Lower lobe of right lung (tissue), 2 donors: ENCODE data around the gene CASKIN1. TPM values are rescaled to one million over a fixed set of nuclear protein-coding genes. Genes with fewer than 3 reads are reported as not detected.

ENCODE experiments used
- ATAC-seq, 2 donors: fragments of 200-7000 bp; cut with Tn5 transposase; one replicate each; pipeline ENCODE4 v1.9.1; 2020 to 2022; ENCODE audit warnings: mild to moderate bottlenecking in 2 of 2, moderate library complexity in 2 of 2
- DNase-seq: peaks from one replicate; pipeline ENCODE4 v3.0.0-alpha.2; 2020
- H3K27ac ChIP-seq: fragments of 200-600 bp; one replicate; pipeline ENCODE4 v1.8.0; 2022
- H3K27me3 ChIP-seq: fragments of 200-600 bp; one replicate; pipeline ENCODE4 v1.8.0; 2022; ENCODE audit warnings: low read depth
- H3K36me3 ChIP-seq: fragments of 200-600 bp; one replicate; pipeline ENCODE4 v1.8.0; 2022; ENCODE audit warnings: mild to moderate bottlenecking
- H3K4me1 ChIP-seq: fragments of 200-600 bp; one replicate; pipeline ENCODE4 v1.8.0; 2022
- H3K4me3 ChIP-seq: fragments of 200-600 bp; one replicate; pipeline ENCODE4 v1.8.0; 2022; ENCODE audit warnings: mild to moderate bottlenecking
- H3K9me3 ChIP-seq: fragments of 200-600 bp; one replicate; pipeline ENCODE4 v1.8.0; 2022
- CTCF ChIP-seq: fragments of 200-600 bp; IDR thresholded peaks from one replicate; pipeline ENCODE4 v1.8.0; 2022; ENCODE audit warnings: antibody characterized with exemption, mild to moderate bottlenecking
- intact Hi-C: fragments of 100-400 bp; cut with DNase I; formaldehyde crosslinking; loops from one replicate; pipeline ENCODE4 v1.11.0; 2022
- total RNA-seq: library from RNA; stranded (reverse); fragmentation: NEBNext Ultra II Directional; extraction: Animal tissue kit (Norgen Biotek cat#: 25700); gene quantifications from one replicate; pipeline ENCODE4 v1.2.1, GENCODE V29; 2021
- donor health status: DM: no; HTN: yes; CAD: no; lungs with severe emphysema.

The CASKIN1 gene
- total RNA-seq, 1 donor from 2014 or later: 0.09 TPM

GRCh38 chr16:2186505-2186904 lies 9.9 kb downstream of the CASKIN1 start:
- Histone ChIP-seq H3K4me1 (no peaks in the 10 kb centered on the region), H3K4me3 (no peak overlapping the region), H3K27ac (no peak overlapping the region), H3K27me3 (no peaks in the 10 kb centered on the region), H3K9me3 (no peaks in the 10 kb centered on the region), H3K36me3 (no peaks in the 10 kb centered on the region)
- intact Hi-C loops: no loop called here
- TF ChIP-seq CTCF: no peak
- DNase-seq (no peak), ATAC-seq (no peak)

DNA sequence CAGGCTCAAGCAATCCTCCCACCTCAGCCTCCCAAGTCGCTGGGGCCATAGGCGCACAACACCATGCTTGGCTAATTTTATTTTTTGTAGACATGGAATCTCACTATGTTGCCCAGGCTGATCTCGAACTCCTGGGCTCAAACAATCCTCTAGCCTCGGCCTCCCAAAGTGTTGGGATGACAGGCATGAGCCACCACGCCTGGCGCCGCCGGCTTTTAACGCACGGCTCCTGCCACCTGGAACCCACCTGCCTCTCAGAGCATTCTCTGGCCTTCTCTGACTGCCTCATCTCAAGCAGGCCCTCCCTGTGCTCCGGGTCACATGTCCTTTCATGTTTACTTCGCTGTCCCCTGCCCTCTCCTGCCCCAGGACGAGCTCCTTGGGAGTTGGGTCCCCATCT lies 10.3 kb downstream of the CASKIN1 start:
- H3K27ac ChIP-seq: no peak overlapping the region
- intact Hi-C loops: no loop called here
- DNase-seq (no peak), ATAC-seq (no peak)
- no peaks in the 10 kb centered on the region for H3K4me1 ChIP-seq
- no peak overlapping the region for H3K4me3 ChIP-seq
- H3K27me3 ChIP-seq: no peaks in the 10 kb centered on the region
- TF ChIP-seq CTCF: no peak
- H3K9me3 ChIP-seq: no peaks in the 10 kb centered on the region
- H3K36me3 ChIP-seq: no peaks in the 10 kb centered on the region

DNA sequence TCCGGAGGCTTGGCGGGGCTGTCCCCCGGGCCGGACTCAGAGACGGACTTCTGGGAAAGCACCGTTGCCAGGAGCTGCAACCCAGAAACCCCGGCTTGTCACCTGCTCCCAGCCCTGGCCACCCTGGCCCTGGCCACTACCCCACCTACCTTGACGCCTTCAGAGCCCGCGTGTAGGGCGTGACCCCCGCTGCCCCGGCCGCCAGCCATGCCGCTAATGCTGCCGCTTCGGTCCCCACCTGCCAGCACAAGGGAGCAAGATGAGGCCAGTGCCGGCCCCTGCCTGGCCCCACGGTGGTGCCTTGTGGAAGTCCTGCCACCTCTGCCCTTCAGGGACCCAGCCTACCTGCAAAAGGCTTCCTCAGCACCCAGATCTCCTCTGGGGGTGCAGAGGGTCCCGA lies 11.4 kb downstream of the CASKIN1 start:
- Histone ChIP-seq H3K4me3 (no peak overlapping the region), H3K9me3 (no peaks in the 10 kb centered on the region), H3K27ac (no peak overlapping the region), H3K4me1 (no peaks in the 10 kb centered on the region), H3K27me3 (no peaks in the 10 kb centered on the region), H3K36me3 (no peaks in the 10 kb centered on the region)
- no peak for TF ChIP-seq CTCF
- no peak for DNase-seq
- intact Hi-C loops: no loop called here
- ATAC-seq: no peak

DNA sequence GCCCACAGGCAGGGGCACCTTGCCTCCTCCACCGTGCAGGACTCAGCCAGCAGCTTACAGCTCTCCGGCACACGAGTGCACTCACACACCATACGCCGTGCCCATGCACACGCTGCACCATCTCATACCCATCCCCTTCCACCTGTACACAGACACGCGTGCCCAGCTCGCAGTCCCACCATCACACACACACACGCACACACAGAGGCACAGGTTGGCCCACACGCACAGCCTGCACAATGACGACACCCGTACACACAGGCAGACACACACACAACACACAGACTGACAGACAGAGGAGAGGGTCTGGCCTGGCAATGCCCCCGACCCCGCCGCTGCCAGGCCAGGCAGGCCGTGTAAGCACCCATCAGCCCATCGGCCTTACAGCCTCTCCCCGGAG lies 12.1 kb downstream of the CASKIN1 start:
- H3K4me3 ChIP-seq: no peak overlapping the region
- no peak for ATAC-seq
- intact Hi-C loops: no loop called here
- no peak for DNase-seq
- no peak overlapping the region for H3K27ac ChIP-seq
- no peaks in the 10 kb centered on the region for H3K4me1 ChIP-seq
- no peaks in the 10 kb centered on the region for H3K36me3 ChIP-seq
- H3K27me3 ChIP-seq: no peaks in the 10 kb centered on the region
- H3K9me3 ChIP-seq: no peaks in the 10 kb centered on the region
- TF ChIP-seq CTCF: no peak

- intact Hi-C loops: no loop called here
- no peak for TF ChIP-seq CTCF
- ATAC-seq: no peak
Observed at GRCh38 chr16:2183671-2184070, 12.7 kb downstream of the CASKIN1 start.

DNA sequence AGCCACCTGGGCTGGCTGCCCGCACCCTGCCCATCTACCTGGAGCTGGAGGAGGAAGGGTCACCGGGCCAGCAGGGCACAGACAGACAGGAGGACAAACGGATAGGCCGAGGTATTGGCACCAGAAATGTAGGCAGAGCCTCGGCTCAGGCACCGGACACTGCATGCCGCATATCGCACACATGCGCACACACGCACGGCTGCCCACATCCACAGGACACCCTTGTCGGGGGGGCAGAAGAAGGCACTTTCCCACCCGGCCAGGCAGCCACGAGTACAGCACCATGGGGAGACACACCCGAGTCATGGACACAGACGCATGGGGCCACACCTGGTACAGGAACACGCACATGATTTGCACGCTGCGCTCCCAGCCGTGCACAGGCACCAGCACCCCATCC lies 14.5 kb downstream of the CASKIN1 start:
- ATAC-seq (no peak), DNase-seq (no peak)
- Histone ChIP-seq H3K4me1 (no peaks in the 10 kb centered on the region), H3K9me3 (no peaks in the 10 kb centered on the region), H3K27ac (no peak overlapping the region), H3K4me3 (no peak overlapping the region), H3K27me3 (no peaks in the 10 kb centered on the region), H3K36me3 (peaks cover 13% of the 10 kb centered on the region)
- TF ChIP-seq CTCF: no peak
- intact Hi-C loops: no loop called here

More at GRCh38 chr16:2183671-2184070, 12.7 kb downstream of the CASKIN1 start:
- Histone ChIP-seq H3K27me3 (no peaks in the 10 kb centered on the region), H3K4me1 (no peaks in the 10 kb centered on the region), H3K36me3 (no peaks in the 10 kb centered on the region), H3K27ac (no peak overlapping the region), H3K9me3 (no peaks in the 10 kb centered on the region), H3K4me3 (no peak overlapping the region)
- DNase-seq: no peak
